Measurements from ENCODE around the gene MAMLD1.

Gene MAMLD1

GRCh38 chrX:150362599-150363481 lies at the start of gene MAMLD1:
Gene MAMLD1, plus strand, starts transcription at chrX:150363317. Its CDS starts 82,200 bp downstream, at chrX:150445517.
- TF ChIP-seq CTCF (IDR thresholded peaks at IDR 0.05) = no peak
- Histone ChIP-seq H2AFZ (peak within 1 kb of the TSS; percentile 65), H3K79me2 (no peaks in the 10 kb centered on the region), H3K9ac (no peak within 1 kb of the TSS), H3K27me3 (ENCODE audit: control insufficient read depth, insufficient read depth, low read length) (no peaks in the 10 kb centered on the region), H3K4me1 (no peaks in the 10 kb centered on the region), H3K9me3 (ENCODE audit: control insufficient read depth, low read length) (no peaks in the 10 kb centered on the region), H3K4me3 (ENCODE audit: low read depth, low read length) (peak within 1 kb of the TSS; percentile 53), H3K27ac (no peak within 1 kb of the TSS), H3K4me2 (ENCODE audit: low read length) (peak within 1 kb of the TSS; percentile 88), H3K36me3 (ENCODE audit: control insufficient read depth, insufficient read depth, low read length) (no peaks in the 10 kb centered on the region)

GRCh38 chrX:150313514-150313913 lies 49.6 kb upstream of the MAMLD1 start:
- no peak overlapping the region for H3K27ac ChIP-seq

GRCh38 chrX:150314186-150314585 lies 48.9 kb upstream of the MAMLD1 start:
- no peak overlapping the region for H3K4me2 ChIP-seq (ENCODE audit: low read length)
- H2AFZ ChIP-seq = no peak overlapping the region
- no peaks in the 10 kb centered on the region for H3K27me3 ChIP-seq (ENCODE audit: control insufficient read depth, insufficient read depth, low read length)
- no peaks in the 10 kb centered on the region for H3K79me2 ChIP-seq
- no peak overlapping the region for H3K27ac ChIP-seq
- no peaks in the 10 kb centered on the region for H3K36me3 ChIP-seq (ENCODE audit: control insufficient read depth, insufficient read depth, low read length)
- H3K4me3 ChIP-seq (ENCODE audit: low read depth, low read length) = no peak overlapping the region
- TF ChIP-seq CTCF (IDR thresholded peaks at IDR 0.05) = no peak
- H3K9ac ChIP-seq = no peak overlapping the region
- H3K9me3 ChIP-seq (ENCODE audit: control insufficient read depth, low read length) = no peaks in the 10 kb centered on the region
- H3K4me1 ChIP-seq = no peaks in the 10 kb centered on the region

More at GRCh38 chrX:150313514-150313913, 49.6 kb upstream of the MAMLD1 start:
- Histone ChIP-seq H3K79me2 (no peaks in the 10 kb centered on the region), H2AFZ (no peak overlapping the region), H3K4me2 (ENCODE audit: low read length) (no peak overlapping the region), H3K4me1 (no peaks in the 10 kb centered on the region), H3K9me3 (ENCODE audit: control insufficient read depth, low read length) (no peaks in the 10 kb centered on the region), H3K4me3 (ENCODE audit: low read depth, low read length) (no peak overlapping the region), H3K27me3 (ENCODE audit: control insufficient read depth, insufficient read depth, low read length) (no peaks in the 10 kb centered on the region), H3K9ac (no peak overlapping the region), H3K36me3 (ENCODE audit: control insufficient read depth, insufficient read depth, low read length) (no peaks in the 10 kb centered on the region)
- TF ChIP-seq CTCF (IDR thresholded peaks at IDR 0.05) = no peak

GRCh38 chrX:150316564-150316963 lies 46.6 kb upstream of the MAMLD1 start:
- no peaks in the 10 kb centered on the region for H3K79me2 ChIP-seq
- no peak for TF ChIP-seq CTCF (IDR thresholded peaks at IDR 0.05)

More at GRCh38 chrX:150316564-150316963, 46.6 kb upstream of the MAMLD1 start:
- no peak overlapping the region for H3K4me2 ChIP-seq (ENCODE audit: low read length)
- no peak overlapping the region for H2AFZ ChIP-seq
- no peaks in the 10 kb centered on the region for H3K9me3 ChIP-seq (ENCODE audit: control insufficient read depth, low read length)
- H3K27ac ChIP-seq = no peak overlapping the region
- H3K36me3 ChIP-seq (ENCODE audit: control insufficient read depth, insufficient read depth, low read length) = no peaks in the 10 kb centered on the region
- H3K4me1 ChIP-seq = no peaks in the 10 kb centered on the region
- no peak overlapping the region for H3K4me3 ChIP-seq (ENCODE audit: low read depth, low read length)
- no peaks in the 10 kb centered on the region for H3K27me3 ChIP-seq (ENCODE audit: control insufficient read depth, insufficient read depth, low read length)
- no peak overlapping the region for H3K9ac ChIP-seq
